ENCODE data around the gene RAPGEFL1. TPM values are rescaled to one million over a fixed set of nuclear protein-coding genes. Genes with fewer than 3 reads are reported as not detected.
"Not testable (repeated sequence)": the region's sequence is repeated elsewhere in the genome, so short reads cannot be mapped to it uniquely, and the experiment has no call there.

Gene RAPGEFL1
- total and polyA plus RNA-seq, 7 donors, result 0.99 to 85.0 (median 4.3) TPM

DNA sequence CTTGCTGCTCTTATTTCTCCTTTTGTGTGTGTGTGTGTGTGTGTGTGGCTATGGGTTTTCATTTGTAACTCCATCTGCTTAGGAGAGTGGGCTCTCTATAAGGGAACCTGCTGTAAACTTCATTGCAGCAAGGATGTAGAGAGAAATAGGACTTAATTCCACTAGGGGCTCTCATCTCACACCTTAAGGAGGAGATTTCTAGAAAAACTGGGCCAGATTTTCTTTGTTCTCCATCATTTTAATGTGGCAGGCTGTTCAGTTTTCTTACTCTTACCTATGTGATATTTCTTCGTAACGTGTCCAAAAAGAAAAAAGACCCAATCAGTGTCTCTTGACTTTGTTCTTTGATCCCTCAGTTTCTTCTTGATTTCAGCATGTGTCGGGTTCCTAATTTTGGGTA is 41.5 kb upstream of the RAPGEFL1 start:
- WGBS, 2 donors, result 94 to 97% methylated on average over 3 of the region's 3 CpGs
- Histone ChIP-seq H3K36me3 (peaks cover 4 to 66% (median 50%) of the 10 kb centered on the region in 4 donors), H3K4me1 (peaks cover 0 to 13% (median 10%) of the 10 kb centered on the region in 4 donors)

DNA sequence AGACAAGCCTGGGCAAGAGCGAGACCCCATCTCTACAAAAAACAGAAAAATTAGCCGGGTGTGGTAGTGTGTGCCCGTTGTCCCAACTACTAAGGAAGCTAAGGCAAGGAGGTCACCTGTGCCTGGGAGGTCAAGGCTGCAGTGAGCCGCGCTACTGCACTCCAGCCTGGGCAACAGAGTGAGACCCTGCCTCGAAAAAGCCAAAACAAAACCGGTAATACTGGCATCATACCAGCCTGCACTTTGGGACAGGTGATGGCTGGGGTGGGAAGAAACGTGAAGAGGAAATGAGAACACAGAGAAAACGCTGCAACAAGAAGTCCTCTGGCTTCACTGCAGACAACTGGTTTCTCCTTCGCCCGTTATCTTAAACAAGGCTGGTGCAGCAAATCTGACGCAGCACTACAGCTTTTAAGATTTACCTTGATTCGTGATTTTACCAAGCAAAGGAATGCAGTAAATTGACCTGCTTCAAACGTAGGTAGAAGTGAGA is 37.7 kb upstream of the RAPGEFL1 start:
- intact Hi-C loops (cut with DNase I), result loop anchor here (2.0 to 5.0 kb wide), 2 partner anchors 17 to 38 kb away; partner anchors contain the start of gene RAPGEFL1

More for the DNA sequence above, 41.5 kb upstream of the RAPGEFL1 start:
- Histone ChIP-seq H3K27me3 (no peaks in the 10 kb centered on the region), H3K4me3 (no peak overlapping the region), H3K9me3 (no peaks in the 10 kb centered on the region), H3K27ac (peak overlapping the region in 1 of 4 donors; percentile 0)
- no peak for TF ChIP-seq EP300 (IDR thresholded peaks at IDR 0.05)
- no peak for TF ChIP-seq POLR2A (IDR thresholded peaks at IDR 0.05)
- TF ChIP-seq POLR2AphosphoS5 (IDR thresholded peaks at IDR 0.05), result no peak
- TF ChIP-seq, protein P1, sequence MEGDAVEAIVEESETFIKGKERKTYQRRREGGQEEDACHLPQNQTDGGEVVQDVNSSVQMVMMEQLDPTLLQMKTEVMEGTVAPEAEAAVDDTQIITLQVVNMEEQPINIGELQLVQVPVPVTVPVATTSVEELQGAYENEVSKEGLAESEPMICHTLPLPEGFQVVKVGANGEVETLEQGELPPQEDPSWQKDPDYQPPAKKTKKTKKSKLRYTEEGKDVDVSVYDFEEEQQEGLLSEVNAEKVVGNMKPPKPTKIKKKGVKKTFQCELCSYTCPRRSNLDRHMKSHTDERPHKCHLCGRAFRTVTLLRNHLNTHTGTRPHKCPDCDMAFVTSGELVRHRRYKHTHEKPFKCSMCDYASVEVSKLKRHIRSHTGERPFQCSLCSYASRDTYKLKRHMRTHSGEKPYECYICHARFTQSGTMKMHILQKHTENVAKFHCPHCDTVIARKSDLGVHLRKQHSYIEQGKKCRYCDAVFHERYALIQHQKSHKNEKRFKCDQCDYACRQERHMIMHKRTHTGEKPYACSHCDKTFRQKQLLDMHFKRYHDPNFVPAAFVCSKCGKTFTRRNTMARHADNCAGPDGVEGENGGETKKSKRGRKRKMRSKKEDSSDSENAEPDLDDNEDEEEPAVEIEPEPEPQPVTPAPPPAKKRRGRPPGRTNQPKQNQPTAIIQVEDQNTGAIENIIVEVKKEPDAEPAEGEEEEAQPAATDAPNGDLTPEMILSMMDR (IDR thresholded peaks at IDR 0.05), result no peak
- DNase-seq, result no peak
- intact Hi-C loops (cut with DNase I), result no loop called here

DNA sequence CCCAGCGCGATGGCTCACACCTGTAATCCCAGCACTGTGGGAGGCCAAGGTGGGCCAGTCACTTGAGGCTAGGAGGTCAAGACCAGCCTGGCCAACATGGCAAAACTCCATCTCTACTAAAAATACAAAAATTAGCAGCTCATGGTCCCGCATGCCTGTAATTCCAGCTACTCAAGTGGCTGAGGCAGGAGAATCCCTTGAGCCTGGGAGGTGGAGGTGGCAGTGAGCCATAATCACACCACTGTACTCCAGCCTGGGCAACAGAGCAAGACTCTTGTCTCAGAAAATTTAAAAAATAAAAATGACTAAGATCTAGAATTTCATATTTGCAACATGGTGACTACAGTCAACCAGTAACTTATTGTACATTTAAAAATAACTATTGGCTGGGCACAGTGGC is 34.1 kb upstream of the RAPGEFL1 start:
- WGBS, 2 donors, result 98 to 100% methylated on average over 3 of the region's 3 CpGs
- DNase-seq, H3K27me3 ChIP-seq, H3K4me3 ChIP-seq, H3K27ac ChIP-seq, H3K9me3 ChIP-seq: not testable (repeated sequence)
- Histone ChIP-seq H3K4me1 (peaks cover 0 to 51% (median 39%) of the 10 kb centered on the region in 4 donors), H3K36me3 (peaks cover 0 to 67% (median 6%) of the 10 kb centered on the region in 4 donors)
- intact Hi-C loops (cut with DNase I), result loop anchor here (5.0 kb wide), 1 partner anchor 34 kb away; the partner anchor contains the start of gene RAPGEFL1

More for the DNA sequence above, 37.7 kb upstream of the RAPGEFL1 start:
- DNase-seq, result no peak
- Histone ChIP-seq H3K27me3 (no peaks in the 10 kb centered on the region), H3K9me3 (no peaks in the 10 kb centered on the region), H3K4me1 (peaks cover 0 to 28% (median 21%) of the 10 kb centered on the region in 4 donors), H3K36me3 (peaks cover 0 to 61% (median 25%) of the 10 kb centered on the region in 4 donors), H3K27ac (peak overlapping the region; percentile 93 to 99 (median 98)), H3K4me3 (peak overlapping the region; percentile 43 to 87 (median 78))
- whole genome bisulfite sequencing, 2 donors, result 7 to 17% methylated on average over 14 of the region's 14 CpGs
- TF ChIP-seq, protein P1 (IDR thresholded peaks at IDR 0.05), result peak in 1 of 4 experiments; percentile 7
- TF ChIP-seq POLR2AphosphoS5 (IDR thresholded peaks at IDR 0.05), result no peak

DNA sequence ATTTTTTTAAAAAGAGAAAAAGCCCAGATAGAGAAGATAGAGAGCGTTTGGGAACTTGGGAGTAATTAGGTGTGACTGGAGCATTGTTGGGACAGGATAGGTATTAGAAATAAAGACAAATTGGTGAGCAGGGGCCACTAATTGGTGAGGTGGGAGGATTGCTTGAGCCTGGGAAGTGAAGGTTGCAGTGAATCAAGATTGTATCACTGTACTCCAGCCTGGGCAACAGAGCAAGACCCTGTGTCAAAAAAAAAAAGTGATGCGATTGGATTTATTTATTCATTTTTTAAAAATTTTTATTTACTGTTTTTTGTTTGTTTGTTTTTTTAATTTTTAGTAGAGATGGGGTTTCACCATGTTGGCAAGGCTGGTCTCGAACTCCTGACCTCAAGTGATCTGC is 31.8 kb upstream of the RAPGEFL1 start:
- H3K4me1 ChIP-seq, result peaks cover 0 to 42% (median 34%) of the 10 kb centered on the region in 4 donors
- no peak overlapping the region for H3K4me3 ChIP-seq
- intact Hi-C loops (cut with DNase I), result no loop called here
- H3K27me3 ChIP-seq, result no peaks in the 10 kb centered on the region
- H3K36me3 ChIP-seq, result peaks cover 6 to 90% (median 15%) of the 10 kb centered on the region in 4 donors
- H3K27ac ChIP-seq, result no peak overlapping the region
- no peak for DNase-seq
- 96% methylated on average over 3 of the region's 3 CpGs for WGBS, 2 donors
- TF ChIP-seq, protein P1 (IDR thresholded peaks at IDR 0.05), result no peak
- TF ChIP-seq POLR2A (IDR thresholded peaks at IDR 0.05) (no peak), POLR2AphosphoS5 (IDR thresholded peaks at IDR 0.05) (no peak), EP300 (IDR thresholded peaks at IDR 0.05) (no peak)
- H3K9me3 ChIP-seq, result no peaks in the 10 kb centered on the region

DNA sequence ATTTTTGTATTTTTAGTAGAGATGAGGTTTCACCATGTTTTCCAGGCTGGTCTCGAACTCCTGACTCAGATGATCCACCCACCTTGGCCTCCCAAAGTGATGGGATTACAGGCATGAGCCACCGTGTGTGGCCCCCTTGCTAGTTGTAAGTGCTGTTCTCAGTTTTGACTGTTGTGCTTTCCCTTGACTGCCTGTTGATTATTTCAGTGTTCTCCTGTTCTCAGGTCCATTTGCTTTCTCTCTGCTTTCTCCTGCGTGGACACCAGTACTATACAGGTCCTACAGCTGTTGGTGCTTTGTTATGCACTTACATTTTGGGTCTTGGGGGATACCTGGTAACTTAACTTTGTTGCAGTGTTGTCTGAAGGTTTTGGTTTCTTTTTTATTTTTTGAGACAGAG is 28.7 kb upstream of the RAPGEFL1 start:
- peaks cover 6 to 97% (median 11%) of the 10 kb centered on the region in 4 donors for H3K36me3 ChIP-seq

More for the DNA sequence above, 28.7 kb upstream of the RAPGEFL1 start:
- Histone ChIP-seq H3K27me3 (no peaks in the 10 kb centered on the region), H3K4me3 (no peak overlapping the region), H3K4me1 (peaks cover 0 to 36% (median 22%) of the 10 kb centered on the region in 4 donors), H3K9me3 (no peaks in the 10 kb centered on the region), H3K27ac (no peak overlapping the region)
- TF ChIP-seq POLR2AphosphoS5 (IDR thresholded peaks at IDR 0.05) (no peak), POLR2A (IDR thresholded peaks at IDR 0.05) (no peak), EP300 (IDR thresholded peaks at IDR 0.05) (no peak)
- TF ChIP-seq, protein P1 (IDR thresholded peaks at IDR 0.05), result no peak
- 89 to 93% methylated on average over 3 of the region's 3 CpGs for WGBS, 2 donors
- intact Hi-C loops (cut with DNase I), result no loop called here
- DNase-seq, result no peak
